B cell (primary cell): ENCODE data around the gene DNAJB8. TPM values are rescaled to one million over a fixed set of nuclear protein-coding genes. Genes with fewer than 3 reads are reported as not detected.

Source experiments
- ATAC-seq: fragments of 200-7000 bp; cut with Tn5 transposase; one replicate; pipeline ENCODE4 v1.10.0; 2021; ENCODE audit warnings: low read depth, mild to moderate bottlenecking, moderate number of reproducible peaks, moderate library complexity
- CTCF ChIA-PET: fragments of 350-600 bp; sonication (Branson Sonifier 250); formaldehyde crosslinking; loops from one replicate; lab custom pipeline; 2021; ENCODE audit warnings: antibody characterized with exemption, inconsistent platforms; lab: Charles Lee
- POLR2A ChIA-PET: fragments of 350-600 bp; sonication (Branson Sonifier 250); formaldehyde crosslinking; loops from one replicate; lab custom pipeline; 2021; ENCODE audit warnings: antibody characterized with exemption; lab: Charles Lee
- DNase-seq: peaks from one replicate; pipeline ENCODE4 v3.0.0; 2013
- H2AFZ ChIP-seq: 2 replicates; pipeline ENCODE4 v1.6.1; 2012; ENCODE audit warnings: mild to moderate bottlenecking, low read depth, low read length; ENCODE audit not compliant: insufficient read depth, poor library complexity, severe bottlenecking
- H3K27ac ChIP-seq, 2 donors: 1 replicate in 1 of 2; 2 replicates in 1 of 2; pipeline ENCODE4 v1.5.1; 2012 to 2013; ENCODE audit warnings: low read length in 2 of 2, mild to moderate bottlenecking in 2 of 2, moderate library complexity in 1 of 2
- H3K27me3 ChIP-seq, 4 experiments: fragments of 200-600 bp in 1 of 4; sonication (generic) in 1 of 4; replicated peaks in 1 of 4; 1 replicate in 2 of 4; 2 replicates in 2 of 4; pipeline versions ENCODE4 v1.6.1 to v1.7.0; 2013 to 2016; ENCODE audit warnings: low read length in 3 of 4, mild to moderate bottlenecking in 2 of 4, mixed read lengths in 1 of 4, moderate library complexity in 1 of 4; ENCODE audit not compliant: insufficient read depth in 4 of 4, control insufficient read depth in 3 of 4; ENCODE audit errors: control extremely low read depth in 1 of 4
- H3K36me3 ChIP-seq, 2 experiments: replicated peaks in 1 of 2; 1 replicate in 1 of 2; 2 replicates in 1 of 2; pipeline versions ENCODE4 v1.6.1 to v1.7.1; 2013; ENCODE audit warnings: low read length in 1 of 2; ENCODE audit not compliant: insufficient read depth in 2 of 2, control insufficient read depth in 1 of 2; ENCODE audit errors: control extremely low read depth in 1 of 2, extremely low read depth in 1 of 2
- H3K4me1 ChIP-seq, 2 donors: fragments of 200-600 bp in 1 of 2; sonication (generic) in 1 of 2; 1 replicate in 1 of 2; 2 replicates in 1 of 2; pipeline versions ENCODE4 v1.5.1 to v1.6.1; 2013 to 2017; ENCODE audit warnings: low read length in 2 of 2; ENCODE audit not compliant: control insufficient read depth in 2 of 2, insufficient read depth in 2 of 2
- H3K4me2 ChIP-seq: replicated peaks from 2 replicates; pipeline ENCODE3; 2012; ENCODE audit warnings: mild to moderate bottlenecking, low read depth, low read length; ENCODE audit not compliant: poor library complexity, severe bottlenecking
- H3K4me3 ChIP-seq, 5 experiments: fragments of 200-600 bp in 1 of 5; sonication (generic) in 1 of 5; 1 replicate in 3 of 5; 2 replicates in 2 of 5; pipeline versions ENCODE4 v1.5.1 to v1.7.0; 2011 to 2016; ENCODE audit warnings: low read length in 4 of 5, mild to moderate bottlenecking in 4 of 5, low read depth in 2 of 5, control low read depth in 1 of 5, moderate library complexity in 1 of 5; ENCODE audit not compliant: insufficient read depth in 1 of 5; ENCODE audit errors: control extremely low read depth in 1 of 5, extremely low read depth in 1 of 5
- H3K79me2 ChIP-seq: fragments of 200-600 bp; sonication (generic); one replicate; pipeline ENCODE4 v1.6.0; 2016; ENCODE audit warnings: low read length; ENCODE audit not compliant: control insufficient read depth, insufficient read depth
- H3K9ac ChIP-seq: fragments of 200-600 bp; sonication (generic); 2 replicates; pipeline ENCODE4 v1.6.1; 2017; ENCODE audit warnings: mild to moderate bottlenecking, low read length, moderate library complexity
- H3K9me3 ChIP-seq, 3 donors: one replicate each; pipeline versions ENCODE4 v1.6.1 to v1.7.1; 2013; ENCODE audit warnings: low read length in 2 of 3; ENCODE audit not compliant: control insufficient read depth in 2 of 3, insufficient read depth in 1 of 3; ENCODE audit errors: control extremely low read depth in 1 of 3
- H4K20me1 ChIP-seq: 2 replicates; pipeline ENCODE4 v1.6.0; 2012; ENCODE audit warnings: mild to moderate bottlenecking, low read length; ENCODE audit not compliant: insufficient read depth, control insufficient read depth, poor library complexity, severe bottlenecking
- H3K27ac Mint-ChIP-seq: one replicate; pipeline ENCODE4 v1.8.0; 2021; ENCODE audit warnings: mixed read lengths
- H3K27me3 Mint-ChIP-seq: one replicate; pipeline ENCODE4 v1.8.0; 2021; ENCODE audit warnings: mixed read lengths
- H3K4me1 Mint-ChIP-seq: one replicate; pipeline ENCODE4 v1.8.0; 2021; ENCODE audit warnings: mixed read lengths
- H3K4me3 Mint-ChIP-seq: one replicate; pipeline ENCODE4 v1.8.0; 2021; ENCODE audit warnings: mixed read lengths
- H3K9me3 Mint-ChIP-seq: one replicate; pipeline ENCODE4 v1.8.0; 2022; ENCODE audit warnings: mixed read lengths; ENCODE audit not compliant: insufficient read depth
- EZH2 ChIP-seq: IDR thresholded peaks from 2 replicates; pipeline ENCODE4 v1.6.1; 2012; ENCODE audit warnings: borderline replicate concordance, low read depth, mild to moderate bottlenecking, moderate library complexity, low read length; ENCODE audit not compliant: insufficient read depth, poor library complexity, severe bottlenecking
- WGBS: methylation state at CpG from one replicate; pipeline ENCODE4 v1.1.5; 2013; ENCODE audit warnings: missing lambda C conversion rate; ENCODE audit not compliant: insufficient coverage; 5-methylcytosine and 5-hydroxymethylcytosine counted together
- intact Hi-C: fragments of 100-400 bp; cut with micrococcal nuclease; formaldehyde crosslinking; loops from one replicate; pipeline ENCODE4 v1.10.0; 2022
- polyA plus RNA-seq: library from polyadenylated mRNA; depleted of rRNA; stranded (reverse); fragments of >200 nt; gene quantifications from 2 replicates; pipeline ENCODE4 v1.2.3, GENCODE V29; 2012
- total RNA-seq, 2 donors: library from RNA; stranded (reverse); fragments of 120-200 nt in 1 of 2; gene quantifications; 1 replicate in 1 of 2; 2 replicates in 1 of 2; pipeline versions ENCODE4 v1.2.3 to v1.2.4, GENCODE V29; 2013 to 2022
- TF ChIP-seq, protein P1 (sequence below): fragments of 200-600 bp; IDR thresholded peaks from one replicate; pipeline ENCODE4 v1.8.0; 2022; ENCODE audit warnings: antibody characterized with exemption, mild to moderate bottlenecking

The DNAJB8 gene
- total and polyA plus RNA-seq, 2 donors (not counting 1 experiment from before 2014, with no cell fraction given): not detected

DNA sequence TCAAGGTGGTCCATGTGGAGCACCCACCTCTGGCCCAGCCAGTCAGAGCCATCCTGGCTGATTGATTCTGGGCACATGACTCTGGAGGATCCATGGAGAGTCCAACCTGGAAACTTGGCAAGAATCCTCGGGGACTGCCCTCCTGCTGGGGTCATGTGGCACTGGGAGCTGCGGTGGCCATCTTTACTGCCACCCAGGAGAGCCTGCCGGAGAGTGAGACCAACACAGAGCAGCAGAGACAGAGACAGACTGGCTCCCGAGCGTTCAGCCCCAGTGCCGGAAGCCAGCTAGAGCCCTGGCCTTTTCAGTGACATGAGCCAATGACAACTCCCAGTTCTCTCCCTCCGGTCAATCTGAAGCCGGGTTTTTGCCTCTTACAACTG lies 37.8 kb upstream of the DNAJB8 start:
- WGBS: 88% methylated on average over 7 of the region's 8 CpGs
- Histone ChIP-seq H3K4me1 (no peaks in the 10 kb centered on the region), H3K27ac (no peak overlapping the region), H3K36me3 (no peaks in the 10 kb centered on the region), H3K9me3 (peaks cover 0 to 3% (median 1%) of the 10 kb centered on the region in 3 donors), H3K79me2 (no peaks in the 10 kb centered on the region), H4K20me1 (no peaks in the 10 kb centered on the region), H3K27me3 (peaks cover 0 to 14% (median 2%) of the 10 kb centered on the region in 4 experiments), H2AFZ (no peak overlapping the region), H3K4me3 (no peak overlapping the region), H3K9ac (no peak overlapping the region), H3K4me2 (no peak overlapping the region)
- POLR2A ChIA-PET: no interaction called here
- Mint-ChIP-seq H3K4me1 (no peaks in the 10 kb centered on the region), H3K4me3 (no peak overlapping the region), H3K27ac (no peak overlapping the region), H3K9me3 (no peaks in the 10 kb centered on the region), H3K27me3 (peaks cover 69% of the 10 kb centered on the region)
- CTCF ChIA-PET: no interaction called here
- DNase-seq (no peak), ATAC-seq (no peak)
- intact Hi-C loops: no loop called here
- TF ChIP-seq, protein P1, sequence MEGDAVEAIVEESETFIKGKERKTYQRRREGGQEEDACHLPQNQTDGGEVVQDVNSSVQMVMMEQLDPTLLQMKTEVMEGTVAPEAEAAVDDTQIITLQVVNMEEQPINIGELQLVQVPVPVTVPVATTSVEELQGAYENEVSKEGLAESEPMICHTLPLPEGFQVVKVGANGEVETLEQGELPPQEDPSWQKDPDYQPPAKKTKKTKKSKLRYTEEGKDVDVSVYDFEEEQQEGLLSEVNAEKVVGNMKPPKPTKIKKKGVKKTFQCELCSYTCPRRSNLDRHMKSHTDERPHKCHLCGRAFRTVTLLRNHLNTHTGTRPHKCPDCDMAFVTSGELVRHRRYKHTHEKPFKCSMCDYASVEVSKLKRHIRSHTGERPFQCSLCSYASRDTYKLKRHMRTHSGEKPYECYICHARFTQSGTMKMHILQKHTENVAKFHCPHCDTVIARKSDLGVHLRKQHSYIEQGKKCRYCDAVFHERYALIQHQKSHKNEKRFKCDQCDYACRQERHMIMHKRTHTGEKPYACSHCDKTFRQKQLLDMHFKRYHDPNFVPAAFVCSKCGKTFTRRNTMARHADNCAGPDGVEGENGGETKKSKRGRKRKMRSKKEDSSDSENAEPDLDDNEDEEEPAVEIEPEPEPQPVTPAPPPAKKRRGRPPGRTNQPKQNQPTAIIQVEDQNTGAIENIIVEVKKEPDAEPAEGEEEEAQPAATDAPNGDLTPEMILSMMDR: no peak
- TF ChIP-seq EZH2: no peak

GRCh38 chr3:128503751-128504532 lies 37.3 kb upstream of the DNAJB8 start:
- POLR2A ChIA-PET: interaction anchor here (0.5 kb wide), 1 partner anchor 8 kb away, joined by 7 read pairs; no protein-coding TSS in a partner anchor

More at GRCh38 chr3:128503751-128504532, 37.3 kb upstream of the DNAJB8 start:
- H3K27ac ChIP-seq: no peak overlapping the region
- no peak overlapping the region for H3K9ac ChIP-seq
- H3K27me3 ChIP-seq: peaks cover 0 to 15% (median 3%) of the 10 kb centered on the region in 4 experiments
- DNase-seq (no peak), ATAC-seq (no peak)
- Mint-ChIP-seq H3K27me3 (peaks cover 69% of the 10 kb centered on the region), H3K27ac (no peak overlapping the region), H3K4me3 (no peak overlapping the region), H3K4me1 (no peaks in the 10 kb centered on the region), H3K9me3 (no peaks in the 10 kb centered on the region)
- TF ChIP-seq EZH2: no peak
- TF ChIP-seq, protein P1: no peak
- no peak overlapping the region for H3K4me2 ChIP-seq
- peaks cover 0 to 3% (median 0%) of the 10 kb centered on the region in 3 donors for H3K9me3 ChIP-seq
- CTCF ChIA-PET: no interaction called here
- H4K20me1 ChIP-seq: no peaks in the 10 kb centered on the region
- intact Hi-C loops: no loop called here
- no peak overlapping the region for H2AFZ ChIP-seq
- H3K4me1 ChIP-seq: no peaks in the 10 kb centered on the region
- H3K4me3 ChIP-seq: no peak overlapping the region
- H3K79me2 ChIP-seq: no peaks in the 10 kb centered on the region
- H3K36me3 ChIP-seq: no peaks in the 10 kb centered on the region
- WGBS: 90% methylated on average over 10 of the region's 10 CpGs
